SK-N-SH (cell line): ENCODE results near the gene TP53BP1.

Experiments
- CHD2 ChIP-seq: fragments of 150-350 bp; IDR thresholded peaks from 2 replicates; pipeline ENCODE4 v1.6.1; 2018; ENCODE audit warnings: low read length; ENCODE audit not compliant: partially characterized antibody
- CTCF ChIP-seq: fragments of 200-600 bp; sonication (generic); IDR thresholded peaks from 2 replicates; pipeline ENCODE4 v1.6.1; 2017; ENCODE audit warnings: antibody characterized with exemption, mild to moderate bottlenecking, moderate library complexity
- ELF1 ChIP-seq: IDR thresholded peaks from 2 replicates; pipeline ENCODE4 v1.4.0; 2012
- EP300 ChIP-seq, 2 experiments: IDR thresholded peaks; 2 replicates each; pipeline versions ENCODE4 v1.4.0 to v1.6.1; 2012; ENCODE audit warnings: borderline replicate concordance in 1 of 2, low read depth in 1 of 2, low read length in 1 of 2
- EZH2phosphoT487 ChIP-seq: fragments of 200-600 bp; sonication (generic); IDR thresholded peaks from 2 replicates; pipeline ENCODE4 v1.6.1; 2017; ENCODE audit warnings: low read depth, mixed run types, mild to moderate bottlenecking, antibody characterized with exemption, moderate library complexity, borderline replicate concordance
- FOSL2 ChIP-seq: IDR thresholded peaks from 2 replicates; pipeline ENCODE4 v1.4.0; 2012; ENCODE audit warnings: low read depth, mild to moderate bottlenecking, moderate library complexity, borderline replicate concordance
- PBX3 ChIP-seq: IDR thresholded peaks from 2 replicates; pipeline ENCODE4; 2012
- REST ChIP-seq: IDR thresholded peaks from 2 replicates; pipeline ENCODE4 v1.6.1; 2012; ENCODE audit warnings: mild to moderate bottlenecking, low read depth, low read length, moderate library complexity
- RFX5 ChIP-seq: IDR thresholded peaks from 2 replicates; pipeline ENCODE4 v1.6.1; 2012; ENCODE audit warnings: mild to moderate bottlenecking, improper control_type of control experiment, low read length
- SMC3 ChIP-seq: IDR thresholded peaks from 2 replicates; pipeline ENCODE4 v1.6.1; 2012; ENCODE audit warnings: low read depth, low read length, improper control_type of control experiment
- TAF1 ChIP-seq: IDR thresholded peaks from 2 replicates; pipeline ENCODE4 v1.6.1; 2012; ENCODE audit warnings: low read depth, mild to moderate bottlenecking, low read length, moderate library complexity, borderline replicate concordance
- TCF12 ChIP-seq: IDR thresholded peaks from 2 replicates; pipeline ENCODE4 v1.4.0; 2012
- USF2 ChIP-seq: fragments of 150-350 bp; IDR thresholded peaks from 2 replicates; pipeline ENCODE4 v1.6.1; 2017; ENCODE audit warnings: antibody characterized with exemption, low read length, low read depth, borderline replicate concordance
- YY1 ChIP-seq: IDR thresholded peaks from 2 replicates; pipeline ENCODE4 v1.4.0; 2012; ENCODE audit warnings: low read depth, mild to moderate bottlenecking

GRCh38 chr15:43505738-43506137, 12.8 kb upstream of the TP53BP1 start:
- TF ChIP-seq EP300 (IDR thresholded peaks at IDR 0.05; ENCODE audit: borderline replicate concordance in 1 of 2, low read depth in 1 of 2, low read length in 1 of 2) (no peak), REST (no peak), CHD2 (no peak), TAF1 (no peak), CTCF (no peak), USF2 (no peak), PBX3 (no peak), EZH2phosphoT487 (no peak), TCF12 (no peak), ELF1 (no peak), SMC3 (no peak), YY1 (no peak), FOSL2 (no peak), RFX5 (no peak)
